Hippocampal formation (tissue), 2 donors: ENCODE data around the gene SLC24A1.
A peak's percentile ranks its signal among the peaks of the same experiment; 100 is the strongest.
"Not testable (repeated sequence)": the region's sequence is repeated elsewhere in the genome, so short reads cannot be mapped to it uniquely, and the experiment has no call there.

Experiments used
- DNase-seq, 2 donors: peaks; one replicate each; lab custom pipeline; 2025; lab: John Stamatoyannopoulos, UW

The SLC24A1 gene

GRCh38 chr15:65621638-65622037, at the start of gene SLC24A1:
Gene SLC24A1 (plus strand): TSS chr15:65621938. CDS start chr15:65624081, 2,143 bp downstream.
- no peak for DNase-seq

GRCh38 chr15:65571971-65572370, 49.8 kb upstream of the SLC24A1 start:
- peak in 1 of 2 donors; percentile 16 for DNase-seq

GRCh38 chr15:65576664-65577063, 45.1 kb upstream of the SLC24A1 start:
- no peak for DNase-seq

GRCh38 chr15:65577129-65577996, 44.4 kb upstream of the SLC24A1 start:
- no peak for DNase-seq

- no peak for DNase-seq
These were observed 42.6 kb upstream of the SLC24A1 start for GRCh38 chr15:65578904-65579728.

GRCh38 chr15:65579762-65580161, 42.0 kb upstream of the SLC24A1 start:
- DNase-seq = no peak

- DNase-seq = no peak
These were observed 41.5 kb upstream of the SLC24A1 start for GRCh38 chr15:65580287-65580686.

GRCh38 chr15:65583701-65584100, 38.0 kb upstream of the SLC24A1 start:
- no peak for DNase-seq

- DNase-seq = no peak
These were observed 37.5 kb upstream of the SLC24A1 start for GRCh38 chr15:65584241-65584640.

- DNase-seq = no peak
These were observed 34.6 kb upstream of the SLC24A1 start for GRCh38 chr15:65587094-65587493.

GRCh38 chr15:65595960-65596359, 25.8 kb upstream of the SLC24A1 start:
- DNase-seq = peak; percentile 43 to 81

- DNase-seq = no peak
These were observed 23.3 kb upstream of the SLC24A1 start for GRCh38 chr15:65598468-65598867.

- DNase-seq = no peak
These were observed 22.1 kb upstream of the SLC24A1 start for GRCh38 chr15:65599677-65600076.

- DNase-seq = no peak
These were observed 18.6 kb upstream of the SLC24A1 start for GRCh38 chr15:65603134-65603533.

- DNase-seq = no peak
These were observed 18.2 kb upstream of the SLC24A1 start for GRCh38 chr15:65603559-65603958.

- DNase-seq = peak; percentile 95 to 97
These were observed 10.6 kb upstream of the SLC24A1 start, which contains the start of gene INTS14 for GRCh38 chr15:65610871-65611718. Gene INTS14 (minus strand): TSS chr15:65611131. CDS start chr15:65607380, 3,751 bp downstream.

GRCh38 chr15:65611888-65612615, 9.7 kb upstream of the SLC24A1 start:
- no peak for DNase-seq

GRCh38 chr15:65612616-65612946, 9.2 kb upstream of the SLC24A1 start:
- DNase-seq = no peak

GRCh38 chr15:65612949-65613744, 8.6 kb upstream of the SLC24A1 start:
- DNase-seq = no peak

GRCh38 chr15:65615887-65616286, 5.9 kb upstream of the SLC24A1 start:
- DNase-seq = not testable (repeated sequence)
